Limb (tissue), 2 donors: ENCODE results near the gene FGF1.

ENCODE experiments used
- DNase-seq, 2 donors: peaks; one replicate each; pipeline ENCODE4 v3.0.0-alpha.2; 2016; ENCODE audit errors: extremely low spot score in 2 of 2

The FGF1 gene

GRCh38 chr5:142614054-142614453 is 71.8 kb downstream of the FGF1 start:
- DNase-seq = no peak

- DNase-seq = peak; percentile 43 to 55
Observed at GRCh38 chr5:142613271-142613671, 72.6 kb downstream of the FGF1 start.

GRCh38 chr5:142612494-142613270 is 73.2 kb downstream of the FGF1 start:
- DNase-seq = no peak

- peak in 1 of 2 donors; percentile 81 for DNase-seq
Observed at GRCh38 chr5:142611154-142611553, 74.7 kb downstream of the FGF1 start.

- DNase-seq = no peak
Observed at GRCh38 chr5:142610176-142611001, 75.5 kb downstream of the FGF1 start.

GRCh38 chr5:142609142-142609541 is 76.7 kb downstream of the FGF1 start:
- DNase-seq = no peak

GRCh38 chr5:142608081-142608480 is 77.8 kb downstream of the FGF1 start:
- no peak for DNase-seq

- peak; percentile 68 to 85 for DNase-seq
Observed at GRCh38 chr5:142605611-142606010, 80.3 kb downstream of the FGF1 start.

GRCh38 chr5:142602720-142603245 is 83.1 kb downstream of the FGF1 start:
- no peak for DNase-seq

GRCh38 chr5:142601432-142601831 is 84.5 kb downstream of the FGF1 start:
- no peak for DNase-seq

- DNase-seq = peak; percentile 48 to 64
Observed at GRCh38 chr5:142600611-142601358, 85.1 kb downstream of the FGF1 start.

- DNase-seq = no peak
Observed at GRCh38 chr5:142600092-142600491, 85.8 kb downstream of the FGF1 start.

- DNase-seq = no peak
Observed at GRCh38 chr5:142598338-142598700, 87.6 kb downstream of the FGF1 start.

- DNase-seq = no peak
Observed at GRCh38 chr5:142597546-142598337, 88.1 kb downstream of the FGF1 start.

GRCh38 chr5:142597025-142597424 is 88.9 kb downstream of the FGF1 start:
- no peak for DNase-seq

- no peak for DNase-seq
Observed at GRCh38 chr5:142592365-142592764, 93.5 kb downstream of the FGF1 start.

GRCh38 chr5:142590451-142591231 is 95.2 kb downstream of the FGF1 start:
- no peak for DNase-seq

- DNase-seq = no peak
Observed at GRCh38 chr5:142589720-142590119, 96.2 kb downstream of the FGF1 start.

- DNase-seq = no peak
Observed at GRCh38 chr5:142587354-142587965, 98.4 kb downstream of the FGF1 start.

GRCh38 chr5:142586552-142586951 is 99.3 kb downstream of the FGF1 start:
- DNase-seq = no peak
